ENCODE data around the gene GRK5.
A peak's percentile ranks its signal among the peaks of the same experiment; 100 is the strongest.

Gene GRK5

GRCh38 chr10:119288574-119289001, 81.2 kb downstream of the GRK5 start:
- no peak overlapping the region for H3K9ac ChIP-seq (ENCODE audit: low read depth in 1 of 2, low read length in 2 of 2)
- H3K27ac ChIP-seq (ENCODE audit: low read depth, low read length), result peak overlapping the region; percentile 24
- H3K4me3 ChIP-seq (ENCODE audit: low read depth in 1 of 2, low read length in 2 of 2), result no peak overlapping the region

GRCh38 chr10:119289227-119289920, 82.0 kb downstream of the GRK5 start:
- Histone ChIP-seq H3K4me3 (ENCODE audit: low read depth in 1 of 2, low read length in 2 of 2) (no peak overlapping the region), H3K36me3 (ENCODE audit: control insufficient read depth in 1 of 2, insufficient read depth in 2 of 2, low read length in 2 of 2) (peaks cover 0 to 4% of the 10 kb centered on the region in 2 donors), H3K9ac (ENCODE audit: low read depth in 1 of 2, low read length in 2 of 2) (no peak overlapping the region), H3K4me1 (ENCODE audit: control insufficient read depth in 1 of 2, insufficient read depth in 2 of 2, low read length in 2 of 2) (peaks cover 55 to 59% of the 10 kb centered on the region in 2 donors), H3K27ac (ENCODE audit: low read depth, low read length) (no peak overlapping the region), H3K27me3 (ENCODE audit: control insufficient read depth in 1 of 2, insufficient read depth in 2 of 2, low read length in 2 of 2) (no peaks in the 10 kb centered on the region), H3K9me3 (ENCODE audit: control insufficient read depth in 1 of 2, low read length in 2 of 2) (no peaks in the 10 kb centered on the region)

More at GRCh38 chr10:119288574-119289001, 81.2 kb downstream of the GRK5 start:
- no peaks in the 10 kb centered on the region for H3K9me3 ChIP-seq (ENCODE audit: control insufficient read depth in 1 of 2, low read length in 2 of 2)
- peaks cover 50 to 58% of the 10 kb centered on the region in 2 donors for H3K4me1 ChIP-seq (ENCODE audit: control insufficient read depth in 1 of 2, insufficient read depth in 2 of 2, low read length in 2 of 2)
- no peaks in the 10 kb centered on the region for H3K27me3 ChIP-seq (ENCODE audit: control insufficient read depth in 1 of 2, insufficient read depth in 2 of 2, low read length in 2 of 2)
- H3K36me3 ChIP-seq (ENCODE audit: control insufficient read depth in 1 of 2, insufficient read depth in 2 of 2, low read length in 2 of 2), result no peaks in the 10 kb centered on the region

GRCh38 chr10:119290301-119291048, 83.1 kb downstream of the GRK5 start:
- peaks cover 0 to 4% of the 10 kb centered on the region in 2 donors for H3K36me3 ChIP-seq (ENCODE audit: control insufficient read depth in 1 of 2, insufficient read depth in 2 of 2, low read length in 2 of 2)
- no peak overlapping the region for H3K27ac ChIP-seq (ENCODE audit: low read depth, low read length)
- no peaks in the 10 kb centered on the region for H3K27me3 ChIP-seq (ENCODE audit: control insufficient read depth in 1 of 2, insufficient read depth in 2 of 2, low read length in 2 of 2)
- no peak overlapping the region for H3K4me3 ChIP-seq (ENCODE audit: low read depth in 1 of 2, low read length in 2 of 2)
- no peak overlapping the region for H3K9ac ChIP-seq (ENCODE audit: low read depth in 1 of 2, low read length in 2 of 2)
- no peaks in the 10 kb centered on the region for H3K9me3 ChIP-seq (ENCODE audit: control insufficient read depth in 1 of 2, low read length in 2 of 2)
- H3K4me1 ChIP-seq (ENCODE audit: control insufficient read depth in 1 of 2, insufficient read depth in 2 of 2, low read length in 2 of 2), result peaks cover 45 to 48% of the 10 kb centered on the region in 2 donors

DNA sequence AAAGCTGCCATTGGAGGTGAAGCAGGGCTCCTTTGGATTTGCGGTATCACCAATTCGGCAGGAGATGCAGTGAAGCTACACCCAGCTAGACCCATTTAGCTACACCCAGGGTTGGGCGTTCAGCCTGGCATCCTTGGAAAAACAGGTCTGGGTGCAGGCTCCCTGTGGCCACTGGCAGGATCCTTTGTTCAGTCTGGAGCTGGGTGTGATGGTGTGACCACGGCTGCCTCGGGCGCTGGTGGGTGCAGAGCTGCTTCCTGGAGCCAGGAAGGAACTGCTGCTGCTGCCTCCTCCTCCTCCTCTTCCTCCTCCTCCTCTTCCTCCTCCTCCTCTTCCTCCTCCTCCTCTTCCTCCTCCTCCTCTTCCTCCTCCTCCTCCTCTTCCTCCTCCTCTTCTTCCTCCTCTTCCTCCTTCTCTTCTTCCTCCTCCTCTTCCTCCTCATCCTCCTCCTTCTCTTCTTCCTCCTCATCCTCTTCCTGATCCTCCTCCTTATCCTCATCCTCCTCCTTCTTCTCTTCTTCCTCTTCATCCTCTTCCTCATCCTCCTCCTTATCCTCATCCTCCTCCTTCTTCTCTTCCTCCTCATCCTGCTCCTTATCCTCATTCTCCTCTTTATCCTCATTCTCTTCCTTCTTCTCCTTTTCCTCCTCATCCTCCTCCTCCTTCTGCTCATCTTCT, 84.0 kb downstream of the GRK5 start:
- Histone ChIP-seq H3K4me1 (ENCODE audit: control insufficient read depth in 1 of 2, insufficient read depth in 2 of 2, low read length in 2 of 2) (peaks cover 36 to 39% of the 10 kb centered on the region in 2 donors), H3K9me3 (ENCODE audit: control insufficient read depth in 1 of 2, low read length in 2 of 2) (no peaks in the 10 kb centered on the region), H3K9ac (ENCODE audit: low read depth in 1 of 2, low read length in 2 of 2) (no peak overlapping the region), H3K27me3 (ENCODE audit: control insufficient read depth in 1 of 2, insufficient read depth in 2 of 2, low read length in 2 of 2) (no peaks in the 10 kb centered on the region), H3K27ac (ENCODE audit: low read depth, low read length) (no peak overlapping the region), H3K4me3 (ENCODE audit: low read depth in 1 of 2, low read length in 2 of 2) (no peak overlapping the region), H3K36me3 (ENCODE audit: control insufficient read depth in 1 of 2, insufficient read depth in 2 of 2, low read length in 2 of 2) (peaks cover 0 to 4% of the 10 kb centered on the region in 2 donors)

- Histone ChIP-seq H3K27ac (ENCODE audit: low read depth, low read length) (no peak overlapping the region), H3K4me1 (ENCODE audit: control insufficient read depth in 1 of 2, insufficient read depth in 2 of 2, low read length in 2 of 2) (peaks cover 27 to 32% of the 10 kb centered on the region in 2 donors)
These were observed 85.8 kb downstream of the GRK5 start for GRCh38 chr10:119292968-119293760.

DNA sequence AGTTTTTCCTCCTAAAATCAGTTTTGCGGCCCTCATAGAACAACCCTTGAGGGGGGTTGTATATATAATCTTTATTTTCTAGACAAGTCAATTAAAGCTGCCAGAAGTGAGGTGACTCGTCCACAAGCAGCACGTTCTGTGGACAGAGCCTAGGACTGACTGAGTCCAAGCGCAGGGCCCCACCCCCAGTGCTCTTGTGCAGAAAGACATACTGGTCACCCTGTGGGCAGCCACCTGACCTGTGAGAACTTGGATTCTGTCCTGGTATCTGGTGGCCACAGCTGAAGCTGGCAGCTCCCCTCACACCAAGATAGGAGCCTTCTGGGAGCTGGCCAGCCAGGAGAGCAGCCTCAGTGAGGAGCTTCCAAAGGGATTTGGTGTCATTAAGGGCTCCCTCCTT, 89.3 kb downstream of the GRK5 start:
- peaks cover 23 to 24% of the 10 kb centered on the region in 2 donors for H3K4me1 ChIP-seq (ENCODE audit: control insufficient read depth in 1 of 2, insufficient read depth in 2 of 2, low read length in 2 of 2)
- peaks cover 0 to 4% of the 10 kb centered on the region in 2 donors for H3K36me3 ChIP-seq (ENCODE audit: control insufficient read depth in 1 of 2, insufficient read depth in 2 of 2, low read length in 2 of 2)
- no peak overlapping the region for H3K27ac ChIP-seq (ENCODE audit: low read depth, low read length)

More at GRCh38 chr10:119292968-119293760, 85.8 kb downstream of the GRK5 start:
- Histone ChIP-seq H3K9me3 (ENCODE audit: control insufficient read depth in 1 of 2, low read length in 2 of 2) (no peaks in the 10 kb centered on the region), H3K9ac (ENCODE audit: low read depth in 1 of 2, low read length in 2 of 2) (no peak overlapping the region), H3K4me3 (ENCODE audit: low read depth in 1 of 2, low read length in 2 of 2) (no peak overlapping the region), H3K27me3 (ENCODE audit: control insufficient read depth in 1 of 2, insufficient read depth in 2 of 2, low read length in 2 of 2) (no peaks in the 10 kb centered on the region), H3K36me3 (ENCODE audit: control insufficient read depth in 1 of 2, insufficient read depth in 2 of 2, low read length in 2 of 2) (peaks cover 0 to 4% of the 10 kb centered on the region in 2 donors)

GRCh38 chr10:119297207-119297968, 90.0 kb downstream of the GRK5 start:
- peaks cover 0 to 4% of the 10 kb centered on the region in 2 donors for H3K36me3 ChIP-seq (ENCODE audit: control insufficient read depth in 1 of 2, insufficient read depth in 2 of 2, low read length in 2 of 2)
- H3K4me1 ChIP-seq (ENCODE audit: control insufficient read depth in 1 of 2, insufficient read depth in 2 of 2, low read length in 2 of 2), result peaks cover 30 to 31% of the 10 kb centered on the region in 2 donors
- no peak overlapping the region for H3K27ac ChIP-seq (ENCODE audit: low read depth, low read length)
- H3K27me3 ChIP-seq (ENCODE audit: control insufficient read depth in 1 of 2, insufficient read depth in 2 of 2, low read length in 2 of 2), result no peaks in the 10 kb centered on the region
- H3K4me3 ChIP-seq (ENCODE audit: low read depth in 1 of 2, low read length in 2 of 2), result no peak overlapping the region
- H3K9ac ChIP-seq (ENCODE audit: low read depth in 1 of 2, low read length in 2 of 2), result no peak overlapping the region
- no peaks in the 10 kb centered on the region for H3K9me3 ChIP-seq (ENCODE audit: control insufficient read depth in 1 of 2, low read length in 2 of 2)

More for the DNA sequence above, 89.3 kb downstream of the GRK5 start:
- no peak overlapping the region for H3K9ac ChIP-seq (ENCODE audit: low read depth in 1 of 2, low read length in 2 of 2)
- no peaks in the 10 kb centered on the region for H3K27me3 ChIP-seq (ENCODE audit: control insufficient read depth in 1 of 2, insufficient read depth in 2 of 2, low read length in 2 of 2)
- no peak overlapping the region for H3K4me3 ChIP-seq (ENCODE audit: low read depth in 1 of 2, low read length in 2 of 2)
- no peaks in the 10 kb centered on the region for H3K9me3 ChIP-seq (ENCODE audit: control insufficient read depth in 1 of 2, low read length in 2 of 2)

DNA sequence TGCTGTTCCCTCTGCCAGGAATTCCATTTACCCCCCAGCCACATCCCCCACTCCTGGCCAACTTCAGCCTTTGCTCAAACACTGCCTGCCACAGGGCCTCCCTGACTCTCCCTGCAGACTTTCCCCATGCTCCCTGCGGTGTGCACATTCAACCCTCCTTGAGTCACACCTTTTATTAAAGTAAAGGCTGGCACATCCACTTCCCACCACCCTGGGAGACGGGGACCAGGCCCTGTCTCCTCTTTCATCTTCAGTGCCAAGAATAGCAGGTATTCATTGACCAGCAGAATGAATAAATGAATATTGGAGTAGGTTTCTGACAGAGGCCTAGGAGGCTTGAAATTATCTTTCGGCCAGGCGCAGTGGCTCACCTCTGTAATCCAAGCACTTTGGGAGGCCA, 91.4 kb downstream of the GRK5 start:
- Histone ChIP-seq H3K27ac (ENCODE audit: low read depth, low read length) (no peak overlapping the region), H3K9ac (ENCODE audit: low read depth in 1 of 2, low read length in 2 of 2) (no peak overlapping the region), H3K27me3 (ENCODE audit: control insufficient read depth in 1 of 2, insufficient read depth in 2 of 2, low read length in 2 of 2) (no peaks in the 10 kb centered on the region), H3K4me3 (ENCODE audit: low read depth in 1 of 2, low read length in 2 of 2) (no peak overlapping the region), H3K36me3 (ENCODE audit: control insufficient read depth in 1 of 2, insufficient read depth in 2 of 2, low read length in 2 of 2) (peaks cover 0 to 4% of the 10 kb centered on the region in 2 donors), H3K4me1 (ENCODE audit: control insufficient read depth in 1 of 2, insufficient read depth in 2 of 2, low read length in 2 of 2) (peaks cover 23 to 30% of the 10 kb centered on the region in 2 donors), H3K9me3 (ENCODE audit: control insufficient read depth in 1 of 2, low read length in 2 of 2) (no peaks in the 10 kb centered on the region)

DNA sequence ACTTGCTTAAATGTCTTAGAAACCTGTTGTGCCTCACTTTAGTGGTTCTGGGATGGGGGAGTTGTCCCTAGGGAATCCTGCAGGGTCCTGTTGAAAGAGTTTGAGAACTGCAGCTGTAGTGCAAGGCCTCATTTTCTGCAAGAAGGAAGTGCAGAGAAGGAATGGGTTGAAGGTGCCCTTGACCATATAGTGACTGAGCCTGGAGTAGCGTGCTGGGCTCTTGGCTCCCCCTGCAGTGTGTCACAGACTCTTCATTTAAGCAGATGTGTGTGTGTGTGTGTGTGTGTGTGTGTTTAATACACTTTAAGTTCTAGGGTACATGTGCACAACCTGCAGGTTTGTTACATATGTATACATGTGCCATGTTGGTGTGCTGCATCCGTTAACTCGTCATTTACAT, 92.2 kb downstream of the GRK5 start:
- no peak overlapping the region for H3K27ac ChIP-seq (ENCODE audit: low read depth, low read length)
- no peak overlapping the region for H3K9ac ChIP-seq (ENCODE audit: low read depth in 1 of 2, low read length in 2 of 2)
- no peaks in the 10 kb centered on the region for H3K27me3 ChIP-seq (ENCODE audit: control insufficient read depth in 1 of 2, insufficient read depth in 2 of 2, low read length in 2 of 2)
- H3K9me3 ChIP-seq (ENCODE audit: control insufficient read depth in 1 of 2, low read length in 2 of 2), result no peaks in the 10 kb centered on the region
- H3K36me3 ChIP-seq (ENCODE audit: control insufficient read depth in 1 of 2, insufficient read depth in 2 of 2, low read length in 2 of 2), result no peaks in the 10 kb centered on the region
- no peak overlapping the region for H3K4me3 ChIP-seq (ENCODE audit: low read depth in 1 of 2, low read length in 2 of 2)
- peaks cover 20 to 25% of the 10 kb centered on the region in 2 donors for H3K4me1 ChIP-seq (ENCODE audit: control insufficient read depth in 1 of 2, insufficient read depth in 2 of 2, low read length in 2 of 2)
